8988T (cell line): ENCODE results near the gene S1PR1.
"Not testable (repeated sequence)": the region's sequence is repeated elsewhere in the genome, so short reads cannot be mapped to it uniquely, and the experiment has no call there.

Experiments used
- DNase-seq: peaks from one replicate; pipeline ENCODE4 v3.0.0; 2011

The S1PR1 gene

GRCh38 chr1:101236516-101237228 lies at the start of gene S1PR1:
S1PR1 (plus strand) TSS chr1:101237019; CDS start chr1:101238985, 1,966 bp downstream.
- DNase-seq = peak; percentile 20

- DNase-seq = no peak
Measured at GRCh38 chr1:101187297-101187696, 49.5 kb upstream of the S1PR1 start.

GRCh38 chr1:101188331-101188730 lies 48.5 kb upstream of the S1PR1 start:
- no peak for DNase-seq

GRCh38 chr1:101188968-101189367 lies 47.9 kb upstream of the S1PR1 start:
- DNase-seq = not testable (repeated sequence)

- DNase-seq = no peak
Measured at GRCh38 chr1:101190441-101190840, 46.4 kb upstream of the S1PR1 start.

- no peak for DNase-seq
Measured at GRCh38 chr1:101191049-101191448, 45.8 kb upstream of the S1PR1 start.

- DNase-seq = no peak
Measured at GRCh38 chr1:101193733-101194169, 43.1 kb upstream of the S1PR1 start.

- DNase-seq = no peak
Measured at GRCh38 chr1:101194746-101195145, 42.1 kb upstream of the S1PR1 start.

GRCh38 chr1:101196668-101197067 lies 40.2 kb upstream of the S1PR1 start:
- no peak for DNase-seq

GRCh38 chr1:101198842-101199636 lies 37.8 kb upstream of the S1PR1 start:
- DNase-seq = no peak

- DNase-seq = no peak
Measured at GRCh38 chr1:101199637-101199982, 37.2 kb upstream of the S1PR1 start.

GRCh38 chr1:101200513-101200912 lies 36.3 kb upstream of the S1PR1 start:
- DNase-seq = peak; percentile 20

- no peak for DNase-seq
Measured at GRCh38 chr1:101203820-101204540, 32.8 kb upstream of the S1PR1 start.

GRCh38 chr1:101205457-101205856 lies 31.4 kb upstream of the S1PR1 start:
- no peak for DNase-seq

GRCh38 chr1:101206139-101206538 lies 30.7 kb upstream of the S1PR1 start:
- not testable (repeated sequence) for DNase-seq

- DNase-seq = not testable (repeated sequence)
Measured at GRCh38 chr1:101207271-101207670, 29.5 kb upstream of the S1PR1 start.

GRCh38 chr1:101207891-101208290 lies 28.9 kb upstream of the S1PR1 start:
- no peak for DNase-seq

- DNase-seq = no peak
Measured at GRCh38 chr1:101215363-101216011, 21.3 kb upstream of the S1PR1 start.

GRCh38 chr1:101216623-101217022 lies 20.2 kb upstream of the S1PR1 start:
- no peak for DNase-seq

- DNase-seq = no peak
Measured at GRCh38 chr1:101217148-101217547, 19.7 kb upstream of the S1PR1 start.

- not testable (repeated sequence) for DNase-seq
Measured at GRCh38 chr1:101218968-101219367, 17.9 kb upstream of the S1PR1 start.

GRCh38 chr1:101219924-101220870 lies 16.6 kb upstream of the S1PR1 start:
- no peak for DNase-seq
